Activated T-cell treated with anti-CD3 and anti-CD28 coated beads, Interleukin-2, amount 50 U/mL, for 1 hour (primary cell): ENCODE measurements around the gene POLR3K.

Source experiments
- DNase-seq: peaks from one replicate; pipeline ENCODE4 v3.0.0-alpha.2; 2020

The POLR3K gene

DNA sequence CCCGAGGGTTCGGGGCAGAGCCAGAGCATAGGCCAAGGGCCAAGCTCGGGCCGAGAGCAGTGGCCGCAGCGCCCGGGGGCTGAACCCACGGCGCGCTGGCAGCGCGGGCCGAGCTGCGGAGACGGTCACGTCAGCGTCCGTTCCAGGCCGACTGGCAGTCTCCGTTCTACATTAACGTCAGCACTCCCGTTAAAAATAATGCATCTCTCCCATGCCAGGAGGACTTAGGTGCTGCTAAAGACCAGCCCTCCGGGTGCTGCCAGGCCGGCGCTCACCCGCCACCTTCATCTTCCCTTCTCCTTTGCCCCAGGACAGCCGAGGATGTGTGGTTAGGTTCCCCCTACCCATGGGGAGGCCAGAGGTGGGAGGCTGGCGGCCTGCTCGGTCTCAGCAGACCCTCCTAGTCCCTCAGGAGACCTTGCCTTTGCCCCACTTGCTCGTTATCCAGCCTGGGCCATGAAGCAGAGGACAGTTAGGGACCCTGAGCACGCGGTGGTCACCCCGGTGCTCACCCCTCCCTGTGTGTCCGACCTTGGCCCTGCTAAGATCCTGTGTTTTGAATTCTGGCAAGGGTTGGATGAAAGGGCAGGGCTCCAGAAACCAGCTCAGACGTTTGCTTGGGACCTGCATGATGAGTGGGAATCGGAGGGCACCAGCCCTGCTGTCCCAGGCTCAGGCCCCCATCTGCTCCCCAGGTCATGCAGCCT, 25.2 kb upstream of the POLR3K start:
- DNase-seq: no peak

GRCh38 chr16:77807-78443, 24.5 kb upstream of the POLR3K start, which contains the start of gene MPG:
Gene MPG, plus strand, starts transcription at chr16:78225. Its CDS starts 85 bp downstream, at chr16:78310.
- peak; percentile 83 for DNase-seq

DNA sequence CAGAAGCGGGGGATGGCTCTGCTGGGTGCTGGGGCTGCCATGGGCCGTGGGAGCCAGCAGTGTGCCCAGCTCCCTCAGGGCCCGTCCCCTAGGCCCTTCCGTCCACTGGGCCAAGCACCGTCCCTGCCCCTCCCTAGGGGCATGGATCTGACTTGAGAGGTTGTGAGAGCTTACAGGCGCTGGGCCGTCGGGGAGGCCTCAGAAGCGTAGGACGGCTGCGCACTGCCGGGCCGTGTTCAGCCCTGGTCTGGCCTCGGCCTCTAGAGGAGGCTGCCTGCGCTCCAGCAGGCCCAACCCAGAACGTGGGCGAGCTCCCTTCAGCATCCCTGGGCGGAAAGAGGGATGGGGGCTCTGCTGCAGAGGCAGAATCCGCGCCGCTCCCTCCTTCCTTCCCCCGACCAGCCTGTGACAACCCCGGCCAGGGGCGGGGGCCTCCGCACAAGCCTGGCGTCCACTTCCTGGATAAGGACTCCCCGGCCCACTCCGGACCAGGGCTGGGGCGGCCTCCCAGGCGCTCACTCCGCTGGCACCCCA, 23.9 kb upstream of the POLR3K start:
- DNase-seq: peak; percentile 35

- no peak for DNase-seq
Observed at GRCh38 chr16:76535-77272, 23.3 kb upstream of the POLR3K start.

GRCh38 chr16:75580-76501, 22.4 kb upstream of the POLR3K start:
- no peak for DNase-seq

DNA sequence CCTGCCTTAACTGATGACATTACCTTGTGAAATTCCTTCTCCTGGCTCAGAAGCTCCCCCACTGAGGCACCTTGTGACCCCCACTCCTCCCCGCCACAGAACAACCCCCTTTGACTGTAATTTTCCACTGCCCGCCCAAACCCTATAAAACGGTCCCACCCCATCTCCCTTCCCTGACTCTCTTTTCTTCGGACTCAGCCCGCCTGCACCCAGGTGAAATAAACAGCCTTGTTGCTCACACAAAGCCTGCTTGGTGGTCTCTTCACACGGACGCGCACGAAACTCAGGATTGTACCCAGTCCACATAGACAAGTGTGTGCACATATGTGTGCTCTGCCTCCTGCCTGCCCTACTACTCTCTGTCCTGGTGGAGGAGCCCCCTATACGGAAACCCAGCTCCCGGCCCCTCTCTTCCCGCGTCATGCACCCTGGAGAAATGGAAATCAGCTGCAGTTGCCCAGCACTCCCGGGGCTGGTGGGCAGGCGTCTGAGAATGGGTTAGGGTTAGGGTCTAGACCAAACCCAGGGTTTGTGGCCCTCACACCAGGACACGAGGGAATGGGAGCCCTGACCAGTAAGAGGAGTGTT, 21.4 kb upstream of the POLR3K start:
- no peak for DNase-seq

- DNase-seq: no peak
Observed at GRCh38 chr16:74051-74746, 20.8 kb upstream of the POLR3K start.

DNA sequence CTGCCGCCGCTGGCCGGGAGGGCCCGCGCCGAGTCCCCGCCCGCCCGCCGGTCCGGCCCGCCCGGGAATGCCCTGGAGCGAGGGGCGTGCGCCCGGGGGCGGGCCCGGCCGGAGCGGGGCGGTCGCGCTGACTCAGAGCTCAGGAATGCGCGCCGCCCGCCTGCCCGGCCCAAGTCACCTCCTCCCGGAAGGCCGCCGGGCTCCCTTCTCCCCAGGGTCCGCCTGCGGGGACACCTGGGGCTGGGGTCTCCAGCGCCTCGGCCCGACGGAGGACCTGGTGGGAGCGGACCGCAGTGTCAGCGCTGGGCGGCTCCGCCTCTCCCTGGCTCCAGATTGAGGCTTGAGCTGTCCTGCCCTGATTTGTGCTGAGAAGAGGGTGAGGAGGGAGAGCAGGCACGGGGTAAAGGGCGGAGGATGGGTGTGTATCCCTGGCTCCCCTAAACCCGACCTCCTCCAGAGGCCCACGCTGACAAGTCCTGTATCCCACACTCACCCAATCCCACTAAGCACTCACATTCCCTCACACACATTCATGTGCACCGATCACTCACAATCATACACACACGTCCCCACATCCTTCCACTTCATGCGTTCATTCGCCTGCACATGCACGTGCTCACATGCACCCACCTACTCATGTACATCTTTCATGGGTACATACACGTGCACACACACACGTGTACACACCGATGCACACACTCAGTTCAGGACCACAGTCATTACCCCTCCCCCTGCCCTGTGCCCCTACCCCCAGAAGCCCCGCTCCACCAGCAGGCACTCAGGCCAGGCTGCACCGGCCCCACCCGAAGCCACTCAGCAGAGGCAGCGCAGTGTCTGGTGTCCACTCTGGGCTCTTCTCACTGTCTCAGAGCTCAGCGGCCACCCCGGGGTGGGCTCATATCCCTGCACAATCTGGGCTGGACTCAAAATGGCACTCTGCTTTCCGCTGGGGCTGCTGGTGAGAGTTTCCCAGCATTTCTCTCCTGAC, 19.4 kb upstream of the POLR3K start, which contains the start of gene RHBDF1:
Gene RHBDF1, minus strand, starts transcription at position 71 of the 988 bp plus-strand sequence. CDS start 7,616 bp downstream, outside the sequence.
- no peak for DNase-seq

GRCh38 chr16:71540-72401, 18.4 kb upstream of the POLR3K start:
- no peak for DNase-seq

DNA sequence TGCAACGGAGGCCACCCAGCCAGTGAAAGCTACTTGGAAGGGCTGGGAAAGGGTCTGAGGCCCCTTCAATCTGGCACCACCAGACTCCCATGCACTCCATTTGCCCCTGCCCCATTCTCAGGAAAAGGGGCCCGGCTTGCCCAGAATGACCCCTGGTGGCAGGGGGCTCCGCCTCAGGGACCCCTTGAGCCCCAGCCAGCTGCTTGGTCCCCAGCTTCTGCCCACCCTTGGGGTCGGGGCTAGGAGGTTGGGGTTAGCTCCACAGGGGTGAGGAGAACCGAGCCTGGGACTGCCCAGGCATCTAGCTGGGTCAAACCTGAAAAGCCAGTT, 17.8 kb upstream of the POLR3K start:
- DNase-seq: no peak

DNA sequence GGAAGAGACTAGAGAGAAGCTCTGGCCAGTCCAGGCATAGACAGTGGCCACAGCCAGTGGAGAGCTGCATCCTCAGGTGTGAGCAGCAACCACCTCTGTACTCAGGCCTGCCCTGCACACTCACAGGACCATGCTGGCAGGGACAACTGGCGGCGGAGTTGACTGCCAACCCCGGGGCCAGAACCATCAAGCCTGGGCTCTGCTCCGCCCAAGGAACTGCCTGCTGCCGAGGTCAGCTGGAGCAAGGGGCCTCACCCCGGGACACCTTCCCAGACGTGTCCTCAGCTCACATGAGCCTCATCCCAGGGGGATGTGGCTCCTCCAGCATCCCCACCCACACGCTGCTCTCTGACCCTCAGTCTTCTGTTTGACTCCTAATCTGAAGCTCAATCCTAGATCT, 15.8 kb upstream of the POLR3K start:
- no peak for DNase-seq

GRCh38 chr16:67884-68789, 14.7 kb upstream of the POLR3K start:
- DNase-seq: no peak

GRCh38 chr16:67183-67791, 13.9 kb upstream of the POLR3K start:
- no peak for DNase-seq

DNA sequence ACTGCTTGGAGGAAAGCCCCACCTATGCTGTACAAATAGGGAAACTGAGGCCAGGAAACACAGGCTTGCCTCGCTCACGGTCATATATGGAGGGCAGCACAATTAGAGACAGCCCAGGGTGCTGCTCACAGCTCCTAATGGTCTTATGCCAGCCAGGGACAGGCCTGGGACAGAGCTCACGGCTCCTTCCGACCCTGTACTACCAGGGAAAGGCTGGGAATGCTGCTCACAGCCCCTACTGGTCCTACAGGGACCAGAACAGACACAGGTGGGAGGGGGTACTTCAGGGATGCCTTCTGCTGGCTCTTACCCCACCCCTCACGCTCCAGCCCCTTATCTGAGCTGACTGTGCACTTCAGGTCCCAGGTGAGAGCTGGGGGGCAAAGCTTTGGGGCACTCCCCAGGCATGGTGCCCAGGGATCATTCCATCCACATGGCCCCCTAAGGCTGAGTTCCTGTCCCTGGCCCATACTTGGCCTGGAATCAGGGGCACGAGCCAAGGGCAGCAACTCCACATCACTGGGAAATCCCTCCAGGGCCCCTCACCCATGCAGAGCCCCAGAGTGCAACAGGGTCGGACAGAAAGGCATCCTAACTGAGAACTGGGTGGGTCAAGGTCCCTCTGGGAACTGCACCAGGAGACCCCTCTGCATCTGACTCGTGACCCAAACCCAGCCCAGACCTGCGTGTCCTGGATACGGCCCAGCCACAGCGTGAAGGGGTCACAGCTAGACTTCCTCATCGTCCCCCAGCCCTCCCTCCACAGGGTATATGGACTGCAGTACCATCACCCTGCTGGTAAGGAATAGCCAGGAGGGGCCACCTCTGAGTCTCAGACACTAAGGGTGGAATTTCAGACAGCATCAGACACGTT, 13.1 kb upstream of the POLR3K start:
- no peak for DNase-seq

DNA sequence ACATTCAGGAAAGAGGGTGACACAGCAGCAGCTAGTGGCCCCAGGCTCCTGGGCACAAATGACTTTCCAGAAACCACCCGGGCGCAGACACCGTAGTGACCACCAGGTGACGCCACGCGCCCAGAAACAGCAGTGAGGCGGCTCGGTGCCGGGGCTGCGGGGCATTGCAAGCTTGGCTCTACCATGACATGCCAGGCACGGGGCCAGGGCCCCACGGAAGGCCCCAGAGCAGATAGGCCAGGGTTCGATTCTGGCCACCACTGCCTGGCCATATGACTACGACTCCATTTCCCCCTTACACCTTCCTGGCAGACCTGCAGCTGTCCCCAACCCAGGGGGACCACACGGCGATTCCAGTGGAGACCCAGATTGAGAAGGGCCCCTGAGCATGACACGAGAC, 12.3 kb upstream of the POLR3K start:
- peak; percentile 88 for DNase-seq

DNA sequence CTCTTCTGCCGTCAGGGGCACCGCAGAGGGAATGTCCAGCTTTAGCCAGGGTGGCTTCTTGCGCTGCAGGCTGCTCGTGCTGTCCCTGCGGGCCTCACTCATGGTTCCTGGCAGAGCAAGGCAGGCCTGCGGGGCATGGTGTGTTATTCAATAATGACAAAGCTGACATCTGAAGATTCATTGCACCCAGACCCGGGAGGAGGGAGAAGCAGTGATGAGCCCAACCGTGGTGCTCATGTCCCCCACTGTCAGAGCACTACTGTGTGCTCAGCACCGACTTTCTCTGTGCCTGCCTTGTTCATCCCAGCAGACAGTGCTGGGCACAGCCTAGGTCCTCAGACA, 11.5 kb upstream of the POLR3K start:
- DNase-seq: no peak
